GOT3 (cell line): ENCODE data around the gene PCDH9.

Source experiments
- DNase-seq: peaks from one replicate; lab custom pipeline; 2025; ENCODE audit warnings: mixed read lengths; lab: John Stamatoyannopoulos, UW

Gene PCDH9

GRCh38 chr13:67224148-67224846, 5.8 kb downstream of the PCDH9 start:
- DNase-seq, result no peak

- DNase-seq, result no peak
These were observed 6.4 kb downstream of the PCDH9 start for GRCh38 chr13:67223742-67224141.

- no peak for DNase-seq
These were observed 7.1 kb downstream of the PCDH9 start for GRCh38 chr13:67223024-67223423.

- no peak for DNase-seq
These were observed 8.4 kb downstream of the PCDH9 start for GRCh38 chr13:67221630-67222226.

GRCh38 chr13:67219113-67219512, 11.0 kb downstream of the PCDH9 start:
- DNase-seq, result no peak

GRCh38 chr13:67217880-67218279, 12.3 kb downstream of the PCDH9 start:
- no peak for DNase-seq

GRCh38 chr13:67216864-67217263, 13.3 kb downstream of the PCDH9 start:
- DNase-seq, result no peak

GRCh38 chr13:67210208-67210607, 19.9 kb downstream of the PCDH9 start:
- DNase-seq, result no peak

GRCh38 chr13:67208552-67208951, 21.6 kb downstream of the PCDH9 start:
- DNase-seq, result no peak

GRCh38 chr13:67204764-67205163, 25.4 kb downstream of the PCDH9 start:
- DNase-seq, result no peak

GRCh38 chr13:67200605-67201004, 29.5 kb downstream of the PCDH9 start:
- no peak for DNase-seq

- no peak for DNase-seq
These were observed 30.0 kb downstream of the PCDH9 start for GRCh38 chr13:67200183-67200582.

GRCh38 chr13:67197704-67198103, 32.4 kb downstream of the PCDH9 start:
- DNase-seq, result no peak

GRCh38 chr13:67193979-67194378, 36.2 kb downstream of the PCDH9 start:
- no peak for DNase-seq

- no peak for DNase-seq
These were observed 37.4 kb downstream of the PCDH9 start for GRCh38 chr13:67192751-67193150.

- DNase-seq, result no peak
These were observed 43.1 kb downstream of the PCDH9 start for GRCh38 chr13:67186995-67187569.

GRCh38 chr13:67184247-67184646, 45.9 kb downstream of the PCDH9 start:
- DNase-seq, result no peak

GRCh38 chr13:67183151-67183550, 47.0 kb downstream of the PCDH9 start:
- no peak for DNase-seq

- DNase-seq, result no peak
These were observed 54.2 kb downstream of the PCDH9 start for GRCh38 chr13:67175836-67176459.

- DNase-seq, result no peak
These were observed 61.8 kb downstream of the PCDH9 start for GRCh38 chr13:67168384-67168783.

GRCh38 chr13:67167420-67167819, 62.7 kb downstream of the PCDH9 start:
- DNase-seq, result no peak

- no peak for DNase-seq
These were observed 69.0 kb downstream of the PCDH9 start for GRCh38 chr13:67161176-67161575.

GRCh38 chr13:67158903-67159302, 71.2 kb downstream of the PCDH9 start:
- no peak for DNase-seq
